GM08714 (cell line): ENCODE measurements around the gene SCNN1B.

Experiments used
- H3K4me3 ChIP-seq: fragments of 200-500 bp; sonication (Bioruptor generic); 2 replicates; pipeline ENCODE4 v1.5.1; 2014; ENCODE audit warnings: mild to moderate bottlenecking, low read length, inconsistent platforms
- ZNF274 ChIP-seq: IDR thresholded peaks from 2 replicates; pipeline ENCODE4 v1.6.1; 2012; ENCODE audit warnings: mild to moderate bottlenecking, low read depth, low read length

The SCNN1B gene

DNA sequence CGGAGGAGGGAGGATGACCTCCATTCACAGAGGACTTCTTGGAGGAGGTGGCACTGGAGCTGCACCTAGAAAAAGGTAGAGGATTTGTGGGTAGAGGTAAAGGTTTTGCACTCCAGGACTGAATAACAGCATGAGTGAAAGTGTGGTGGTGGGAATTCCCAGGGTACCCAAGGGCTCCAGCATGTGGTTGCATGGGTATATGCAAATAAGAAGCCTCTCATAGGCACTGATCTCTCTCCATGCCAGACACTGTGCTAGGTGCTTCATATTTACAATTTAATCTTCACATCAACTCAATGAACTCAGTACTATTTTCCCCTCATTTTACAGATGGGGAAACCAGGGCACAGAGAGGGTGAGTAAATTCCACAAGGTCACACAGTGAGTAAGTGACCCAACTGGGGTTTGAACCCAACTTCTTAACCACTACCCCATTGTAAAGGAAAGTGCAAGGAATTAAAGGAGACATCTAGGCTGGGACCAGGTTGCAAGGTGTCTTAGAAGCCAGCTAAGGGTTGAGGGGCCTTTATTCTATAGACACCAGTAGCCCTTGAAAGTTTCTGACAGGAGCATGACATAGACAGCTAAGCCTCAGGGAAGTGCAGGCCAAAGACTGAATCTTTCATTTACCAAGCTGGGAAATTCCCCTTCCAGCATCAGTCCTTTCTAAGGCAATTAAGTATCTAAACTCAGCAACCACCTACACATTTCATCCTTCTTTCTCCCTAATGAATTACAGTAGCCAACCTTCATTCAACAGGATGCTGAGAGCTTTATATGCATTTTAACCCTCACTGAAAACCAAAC is 21.3 kb downstream of the SCNN1B start:
- no peak overlapping the region; the same call in 1 of the 2 replicates for H3K4me3 ChIP-seq
- no peak for TF ChIP-seq ZNF274

GRCh38 chr16:23324727-23325126 is 22.6 kb downstream of the SCNN1B start:
- no peak overlapping the region for H3K4me3 ChIP-seq
- no peak for TF ChIP-seq ZNF274

DNA sequence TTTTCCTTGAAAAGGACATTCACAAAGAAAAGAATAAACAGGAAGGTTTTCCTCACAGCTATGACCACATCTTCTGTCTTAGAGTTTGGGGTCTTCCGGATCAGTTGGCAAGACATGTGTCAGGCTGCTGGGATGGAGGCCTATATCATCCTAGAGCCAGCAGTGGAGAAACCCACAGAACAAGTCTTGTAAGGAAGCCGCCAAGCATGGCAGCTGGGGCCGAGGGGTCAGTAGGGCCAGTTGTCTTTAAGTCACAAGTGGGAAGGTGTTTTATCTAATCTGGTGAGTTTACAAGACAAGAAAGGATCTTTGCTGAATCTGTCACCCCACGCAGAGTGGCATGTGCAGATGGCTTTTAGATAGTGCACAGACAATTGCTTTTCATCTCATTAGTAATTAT is 25.7 kb downstream of the SCNN1B start:
- no peak for TF ChIP-seq ZNF274
- no peak overlapping the region for H3K4me3 ChIP-seq

GRCh38 chr16:23330161-23330560 is 28.1 kb downstream of the SCNN1B start:
- TF ChIP-seq ZNF274 = no peak
- H3K4me3 ChIP-seq = no peak overlapping the region

GRCh38 chr16:23330583-23331249 is 28.6 kb downstream of the SCNN1B start:
- TF ChIP-seq ZNF274 = no peak
- H3K4me3 ChIP-seq = no peak overlapping the region

- no peak overlapping the region for H3K4me3 ChIP-seq
- no peak for TF ChIP-seq ZNF274
Measured at GRCh38 chr16:23333034-23333579, 31.0 kb downstream of the SCNN1B start.

DNA sequence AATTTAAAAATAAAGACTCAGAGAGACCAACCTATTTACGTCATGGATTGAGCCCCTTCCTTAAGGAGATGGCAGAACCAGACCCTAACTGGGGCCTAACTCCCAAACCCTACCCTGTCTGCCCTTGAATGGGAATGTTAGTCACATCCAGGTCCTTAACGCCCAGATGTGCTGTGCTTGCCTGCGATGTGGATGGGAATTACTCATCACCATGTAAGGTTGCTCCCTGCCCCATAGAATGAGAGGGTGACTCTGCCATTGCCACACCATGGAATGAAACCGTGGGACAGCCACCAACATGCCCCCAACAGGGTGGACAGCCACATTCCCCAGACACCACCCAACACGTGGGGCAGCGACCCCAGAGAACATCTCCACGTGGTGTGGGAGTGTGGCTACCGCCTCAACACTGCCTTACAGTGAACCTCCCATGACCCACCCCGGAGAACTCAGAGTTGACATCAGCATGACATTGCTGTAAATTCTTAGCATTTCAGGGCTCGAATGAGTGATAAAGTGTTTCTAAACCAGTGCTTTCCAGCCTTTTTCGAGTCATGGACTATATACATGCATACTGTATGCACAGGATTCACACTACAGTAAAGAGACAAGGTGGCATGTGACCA is 31.8 kb downstream of the SCNN1B start:
- no peak for TF ChIP-seq ZNF274

GRCh38 chr16:23334457-23334853 is 32.4 kb downstream of the SCNN1B start:
- TF ChIP-seq ZNF274 = no peak
- H3K4me3 ChIP-seq = no peak overlapping the region

More for the DNA sequence above, 31.8 kb downstream of the SCNN1B start:
- no peak overlapping the region for H3K4me3 ChIP-seq

DNA sequence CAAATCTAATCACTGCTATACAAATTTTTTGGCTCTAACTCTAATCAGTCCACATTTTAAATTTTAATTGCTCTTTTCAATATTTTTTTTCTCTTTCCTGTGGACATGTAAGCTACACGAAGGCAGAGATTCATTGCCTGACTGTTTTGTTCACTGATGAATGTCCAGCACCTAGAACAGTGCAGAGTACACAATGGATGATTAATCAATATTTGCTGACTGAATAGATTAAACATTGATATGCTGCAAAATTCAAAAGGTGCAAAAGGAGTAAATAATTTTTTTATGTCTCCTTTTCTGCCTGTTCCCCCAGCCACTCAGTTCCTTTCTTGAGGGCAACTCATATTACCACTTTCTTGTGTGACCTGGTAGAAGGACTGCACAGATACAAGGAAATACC is 32.8 kb downstream of the SCNN1B start:
- no peak for TF ChIP-seq ZNF274
- no peak overlapping the region for H3K4me3 ChIP-seq

DNA sequence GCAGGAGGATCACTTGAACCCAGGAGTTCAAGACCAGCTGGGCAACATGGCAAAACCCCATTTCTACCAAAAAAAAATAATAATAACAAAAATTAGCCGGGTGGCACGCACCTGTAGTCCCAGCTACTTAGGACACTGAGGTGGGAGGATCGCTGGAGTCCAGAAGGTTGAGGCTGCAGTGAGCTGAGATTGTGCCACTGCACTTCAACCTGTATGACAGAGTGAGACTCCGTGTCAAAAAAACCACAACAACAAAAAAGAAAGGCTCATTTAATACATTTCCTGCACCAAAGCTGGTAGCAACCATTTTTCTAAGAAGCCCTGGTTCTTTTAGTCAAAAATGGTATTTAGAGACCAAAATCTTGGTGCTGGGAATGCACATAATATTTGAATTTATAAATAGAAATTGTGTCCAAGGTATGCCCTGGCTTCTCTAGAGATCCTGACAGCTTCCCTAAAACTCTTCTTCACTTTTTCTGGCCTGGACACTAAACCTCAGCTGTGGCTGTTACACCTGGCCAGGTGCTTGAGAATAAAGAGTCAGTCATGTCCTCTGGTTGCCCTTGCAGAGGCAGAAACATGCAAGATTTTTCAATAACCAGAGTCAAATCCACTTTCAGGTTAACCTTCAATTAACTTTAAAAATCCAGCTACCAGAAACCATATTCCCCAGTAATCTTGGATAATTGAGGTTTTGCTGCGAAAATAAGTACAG is 35.9 kb downstream of the SCNN1B start:
- TF ChIP-seq ZNF274 = no peak

DNA sequence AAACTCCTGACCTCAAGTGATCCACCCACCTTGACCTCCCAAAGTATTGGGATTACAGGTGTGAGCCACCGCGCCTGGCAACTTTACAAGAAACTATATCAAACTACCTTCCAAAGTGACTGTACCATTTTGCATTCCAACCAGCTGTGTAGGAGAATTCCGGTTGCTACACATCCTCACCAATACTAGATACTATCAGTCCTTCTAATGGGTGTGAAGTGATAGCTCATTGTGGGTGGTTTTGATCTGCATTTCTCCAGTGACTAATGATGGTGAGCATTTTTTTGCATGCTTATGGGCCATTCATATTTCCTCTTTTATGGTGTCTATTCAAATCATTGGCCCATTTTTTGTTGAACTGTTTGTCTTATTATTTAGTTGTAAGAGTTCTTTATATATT is 37.7 kb downstream of the SCNN1B start:
- no peak overlapping the region for H3K4me3 ChIP-seq

More for the DNA sequence above, 35.9 kb downstream of the SCNN1B start:
- H3K4me3 ChIP-seq = no peak overlapping the region

DNA sequence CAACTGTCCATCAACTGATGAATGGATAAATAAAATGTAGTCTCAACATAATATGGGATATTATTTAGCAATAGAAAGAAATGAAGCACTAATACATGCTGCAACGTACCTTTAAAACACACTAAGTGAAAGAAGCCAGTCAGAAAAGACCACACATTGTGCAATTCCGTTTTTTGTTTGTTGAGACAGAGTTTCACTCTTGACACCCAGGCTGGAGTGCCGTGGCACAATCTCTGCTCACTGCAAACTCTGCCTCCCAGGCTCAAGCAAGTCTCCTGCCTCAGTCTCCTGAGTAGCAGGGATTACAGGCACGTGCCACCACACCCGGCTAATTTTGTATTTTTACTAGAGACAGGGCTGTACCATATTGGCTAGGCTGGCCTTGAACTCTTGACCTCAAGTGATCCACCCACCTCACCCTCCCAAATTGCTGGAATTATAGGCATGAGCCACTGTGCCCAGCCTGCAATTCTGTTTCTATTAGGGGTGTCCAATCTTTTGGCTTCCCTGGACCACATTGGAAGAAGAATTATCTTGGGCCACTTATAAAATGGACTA is 40.1 kb downstream of the SCNN1B start:
- no peak for TF ChIP-seq ZNF274
- H3K4me3 ChIP-seq = no peak overlapping the region

More for the DNA sequence above, 37.7 kb downstream of the SCNN1B start:
- no peak for TF ChIP-seq ZNF274

DNA sequence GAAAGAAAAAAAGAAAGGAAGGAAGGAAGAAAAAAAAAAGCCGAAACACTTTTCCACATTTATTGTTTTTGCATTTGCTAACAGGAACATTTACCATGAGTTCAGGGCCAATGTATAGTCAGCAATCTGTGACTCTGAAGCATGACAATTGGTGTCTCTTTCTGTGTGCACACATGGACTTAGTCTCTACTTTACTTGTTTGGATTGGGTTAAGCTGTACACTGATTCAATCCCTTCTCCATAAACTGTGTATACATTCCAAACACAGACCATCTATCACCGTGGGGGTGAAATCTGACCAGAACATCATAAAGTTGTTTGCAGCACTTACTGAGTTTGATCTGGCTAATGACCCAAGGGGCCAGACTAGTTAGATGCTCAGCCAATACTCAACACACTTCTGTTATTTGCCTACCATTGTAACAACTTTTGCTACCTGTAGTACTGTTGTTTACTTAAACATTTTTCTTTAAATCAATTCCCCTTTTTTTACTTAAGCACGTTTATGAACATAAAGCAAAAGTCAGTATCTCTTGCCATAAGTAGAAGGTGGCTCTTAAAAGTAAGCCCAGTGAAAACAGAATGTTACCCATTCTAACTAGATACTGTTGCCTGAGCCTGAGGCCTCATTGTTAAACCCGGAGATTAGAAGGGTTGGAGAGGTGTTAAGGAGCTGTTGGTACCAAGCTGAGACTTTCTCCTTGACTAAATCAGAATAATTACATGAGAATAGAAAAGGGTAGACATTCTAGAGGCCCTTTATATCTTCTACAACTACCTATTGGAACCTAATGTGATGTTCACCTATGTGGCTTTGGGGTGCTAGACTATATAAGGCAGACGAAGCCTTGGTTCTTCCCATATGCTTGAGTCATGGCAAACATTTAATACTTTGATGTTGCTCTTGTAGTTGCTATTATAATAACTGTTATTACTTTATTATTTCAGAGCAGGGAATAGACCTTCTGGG is 41.8 kb downstream of the SCNN1B start:
- no peak for TF ChIP-seq ZNF274

DNA sequence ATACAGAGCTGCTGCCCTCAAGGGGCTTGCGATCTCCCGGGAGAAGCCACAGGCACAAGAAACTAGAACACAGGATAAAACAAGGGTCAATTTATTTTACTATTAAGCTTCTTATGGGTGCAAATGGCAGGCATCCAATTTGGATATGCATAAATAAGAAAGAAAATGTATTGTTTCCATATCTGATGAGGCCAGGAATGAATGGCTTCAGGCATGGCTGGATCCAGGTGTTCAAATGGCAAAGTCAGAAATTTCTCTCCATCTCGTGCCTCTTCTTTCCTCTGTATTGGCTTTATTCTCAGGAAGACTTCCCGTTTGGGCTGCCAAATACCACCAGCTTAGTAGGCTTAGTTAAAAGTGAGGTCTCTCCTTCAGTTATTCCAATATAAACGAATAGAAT is 43.1 kb downstream of the SCNN1B start:
- no peak for TF ChIP-seq ZNF274
- H3K4me3 ChIP-seq = no peak overlapping the region

More for the DNA sequence above, 41.8 kb downstream of the SCNN1B start:
- H3K4me3 ChIP-seq = no peak overlapping the region
